Loucy (cell line): Measurements from ENCODE around the gene FBXO22.

Experiments
- EZH2phosphoT487 ChIP-seq: fragments of 200-600 bp; IDR thresholded peaks from 2 replicates; pipeline ENCODE4 v1.6.1; 2018; ENCODE audit warnings: antibody characterized with exemption, mild to moderate bottlenecking, moderate library complexity, borderline replicate concordance
- TF ChIP-seq, protein P1 (sequence below): fragments of 200-600 bp; sonication (generic); conservative IDR thresholded peaks from 2 replicates; pipeline ENCODE4 v1.5.1; 2014; ENCODE audit warnings: mild to moderate bottlenecking, antibody characterized with exemption, low read length

- TF ChIP-seq, protein P1, sequence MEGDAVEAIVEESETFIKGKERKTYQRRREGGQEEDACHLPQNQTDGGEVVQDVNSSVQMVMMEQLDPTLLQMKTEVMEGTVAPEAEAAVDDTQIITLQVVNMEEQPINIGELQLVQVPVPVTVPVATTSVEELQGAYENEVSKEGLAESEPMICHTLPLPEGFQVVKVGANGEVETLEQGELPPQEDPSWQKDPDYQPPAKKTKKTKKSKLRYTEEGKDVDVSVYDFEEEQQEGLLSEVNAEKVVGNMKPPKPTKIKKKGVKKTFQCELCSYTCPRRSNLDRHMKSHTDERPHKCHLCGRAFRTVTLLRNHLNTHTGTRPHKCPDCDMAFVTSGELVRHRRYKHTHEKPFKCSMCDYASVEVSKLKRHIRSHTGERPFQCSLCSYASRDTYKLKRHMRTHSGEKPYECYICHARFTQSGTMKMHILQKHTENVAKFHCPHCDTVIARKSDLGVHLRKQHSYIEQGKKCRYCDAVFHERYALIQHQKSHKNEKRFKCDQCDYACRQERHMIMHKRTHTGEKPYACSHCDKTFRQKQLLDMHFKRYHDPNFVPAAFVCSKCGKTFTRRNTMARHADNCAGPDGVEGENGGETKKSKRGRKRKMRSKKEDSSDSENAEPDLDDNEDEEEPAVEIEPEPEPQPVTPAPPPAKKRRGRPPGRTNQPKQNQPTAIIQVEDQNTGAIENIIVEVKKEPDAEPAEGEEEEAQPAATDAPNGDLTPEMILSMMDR: no peak
- TF ChIP-seq EZH2phosphoT487: no peak
Observed at GRCh38 chr15:75985971-75986370, 82.3 kb downstream of the FBXO22 start.
